CD4-positive, alpha-beta T cell treated with Interleukin-1 beta for 1 hour (primary cell): Measurements from ENCODE around the gene CPA4.

Experiments used
- DNase-seq, 2 donors: peaks; one replicate each; pipeline ENCODE4 v3.0.0-alpha.2; 2020 to 2022

CPA4 gene

DNA sequence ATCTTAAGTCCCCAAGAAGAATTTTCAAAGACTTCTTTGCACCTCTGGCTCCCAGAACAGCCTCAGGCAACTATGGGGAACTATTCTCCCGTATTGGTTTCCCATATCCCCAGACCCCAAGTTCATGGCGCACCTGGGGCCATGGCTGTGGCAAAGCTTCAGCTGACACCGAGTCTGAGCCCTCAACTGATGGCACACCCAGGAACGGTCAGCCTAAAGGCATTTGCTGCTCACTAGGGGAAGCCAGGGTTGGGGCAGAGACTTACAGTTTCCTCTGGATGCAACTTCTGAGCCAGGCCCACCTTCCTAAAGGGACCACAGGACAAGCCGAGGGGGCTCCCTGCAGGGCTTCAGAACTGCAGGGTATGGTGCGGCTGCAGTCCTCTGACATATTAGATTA lies 73.6 kb downstream of the CPA4 start:
- no peak for DNase-seq

DNA sequence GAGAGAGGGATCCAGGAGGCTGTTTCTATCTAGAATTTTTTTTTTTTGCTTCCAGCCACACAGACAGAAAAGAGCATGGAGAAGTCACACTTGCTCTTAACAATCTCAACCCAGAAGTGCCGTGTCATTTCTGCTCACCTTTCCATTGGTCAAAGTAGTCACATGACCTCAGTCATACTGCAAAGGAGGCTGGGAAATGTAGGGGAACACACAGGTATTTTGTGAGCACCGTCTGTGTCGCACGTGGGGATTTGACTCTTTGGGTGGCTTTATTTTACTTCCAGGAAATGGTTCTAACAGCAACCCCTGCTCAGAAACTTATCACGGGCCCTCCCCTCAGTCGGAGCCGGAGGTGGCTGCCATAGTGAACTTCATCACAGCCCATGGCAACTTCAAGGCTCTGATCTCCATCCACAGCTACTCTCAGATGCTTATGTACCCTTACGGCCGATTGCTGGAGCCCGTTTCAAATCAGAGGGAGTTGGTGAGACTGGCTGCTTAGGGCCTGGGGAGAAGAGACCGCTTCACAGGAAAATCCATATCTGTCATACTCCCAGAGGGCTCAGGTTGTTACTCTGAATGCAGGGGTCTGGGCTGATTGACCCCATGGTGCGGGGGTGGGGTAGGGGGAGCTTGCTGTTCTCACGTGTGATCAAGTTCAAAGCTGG lies 74.3 kb downstream of the CPA4 start:
- DNase-seq = peak; percentile 19 to 43

DNA sequence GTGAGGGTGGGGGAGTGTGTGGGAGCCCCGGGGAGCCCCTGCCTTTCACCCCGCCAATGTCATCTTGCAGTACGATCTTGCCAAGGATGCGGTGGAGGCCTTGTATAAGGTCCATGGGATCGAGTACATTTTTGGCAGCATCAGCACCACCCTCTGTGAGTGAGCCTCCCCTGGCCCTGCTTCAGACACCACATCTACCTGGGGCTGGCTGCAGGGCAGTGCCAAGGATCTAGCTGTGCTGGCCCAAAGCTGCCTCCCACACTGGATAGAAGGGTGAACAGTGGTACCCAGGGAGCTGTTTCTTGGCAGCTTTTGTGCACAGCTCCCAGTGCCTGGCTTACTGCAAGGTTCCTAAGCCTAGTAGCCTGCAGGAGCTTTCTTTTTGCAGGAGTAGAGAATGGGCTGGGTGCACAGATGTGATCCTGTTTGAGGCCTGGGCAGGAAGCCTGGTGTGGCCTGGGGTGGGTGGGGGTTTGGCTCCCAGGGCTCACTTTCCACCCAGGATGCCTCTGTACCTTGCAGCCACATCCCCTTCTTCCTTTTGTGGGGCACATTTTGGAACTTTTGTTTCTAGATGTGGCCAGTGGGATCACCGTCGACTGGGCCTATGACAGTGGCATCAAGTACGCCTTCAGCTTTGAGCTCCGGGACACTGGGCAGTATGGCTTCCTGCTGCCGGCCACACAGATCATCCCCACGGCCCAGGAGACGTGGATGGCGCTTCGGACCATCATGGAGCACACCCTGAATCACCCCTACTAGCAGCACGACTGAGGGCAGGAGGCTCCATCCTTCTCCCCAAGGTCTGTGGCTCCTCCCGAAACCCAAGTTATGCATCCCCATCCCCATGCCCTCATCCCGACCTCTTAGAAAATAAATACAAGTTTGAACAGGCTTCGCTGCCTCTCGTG lies 75.1 kb downstream of the CPA4 start:
- no peak for DNase-seq

GRCh38 chr7:130369110-130369711 lies 76.2 kb downstream of the CPA4 start:
- DNase-seq = no peak

- no peak for DNase-seq
Measured at GRCh38 chr7:130369831-130370550, 77.0 kb downstream of the CPA4 start.

DNA sequence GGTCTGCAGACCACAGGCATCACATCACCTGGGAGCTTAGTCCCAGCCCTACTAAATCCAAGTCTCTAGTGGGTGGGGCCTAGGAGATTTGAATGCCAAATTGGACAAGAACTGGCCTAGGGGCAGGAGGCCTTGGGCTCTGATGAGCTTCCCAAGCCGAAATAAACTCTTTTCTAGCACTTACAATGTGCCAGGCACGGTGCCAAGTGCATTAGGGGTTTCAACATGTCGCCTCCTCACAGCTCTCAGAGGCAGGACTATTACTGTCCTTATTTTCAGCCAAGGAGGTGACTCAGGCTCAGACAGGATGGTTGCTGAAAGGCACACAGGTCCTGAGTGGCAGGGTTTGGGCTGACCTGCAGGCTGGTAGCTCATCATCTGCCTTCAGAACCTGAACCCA lies 78.1 kb downstream of the CPA4 start:
- DNase-seq = no peak

GRCh38 chr7:130372402-130373165 lies 79.6 kb downstream of the CPA4 start:
- DNase-seq = no peak
